ENCODE results near the gene WNT3A. TPM values are rescaled to one million over a fixed set of nuclear protein-coding genes. Genes with fewer than 3 reads are reported as not detected.
A peak's percentile ranks its signal among the peaks of the same experiment; 100 is the strongest.

Gene WNT3A
- total RNA-seq, 1 donor from 2014 or later: 6.0 TPM

DNA sequence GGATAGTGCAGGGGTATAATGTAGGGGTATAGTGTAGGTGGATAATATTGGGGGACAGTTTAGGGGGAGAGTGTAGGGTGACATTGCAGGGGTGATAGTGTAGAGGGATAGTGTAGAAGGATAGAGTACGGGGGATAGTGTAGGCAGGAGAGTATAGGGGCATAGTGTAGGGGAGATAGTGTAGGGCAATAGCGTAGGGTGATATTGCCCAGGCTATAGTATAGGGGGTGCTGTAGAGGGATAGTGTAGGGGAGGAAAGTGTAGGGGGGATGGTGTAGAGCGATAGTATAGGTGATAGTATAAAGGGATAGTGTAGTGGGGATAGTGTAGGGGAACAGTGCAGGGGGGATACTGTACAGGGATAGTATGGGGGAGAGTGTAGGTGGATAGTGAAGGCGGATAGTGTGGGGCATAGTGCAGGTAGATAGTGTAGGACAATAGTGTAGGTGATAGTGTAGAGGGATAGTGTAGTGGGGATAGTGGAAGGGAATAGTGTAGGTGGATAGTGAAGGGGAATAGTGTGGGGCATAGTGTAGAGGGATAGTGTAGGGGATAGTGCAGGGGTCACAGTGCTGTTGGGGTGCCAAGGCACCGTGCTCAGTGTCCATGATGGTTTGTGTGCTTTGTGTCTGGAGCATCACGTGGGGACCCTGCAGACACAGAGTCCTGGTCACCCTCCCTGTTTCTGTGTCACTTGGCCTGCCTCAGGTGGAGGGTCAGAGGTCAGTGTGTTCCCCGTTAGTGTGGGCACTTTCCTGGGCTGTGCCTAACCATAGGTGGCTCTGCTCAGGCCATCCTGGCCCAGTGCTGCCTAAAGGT lies 65.2 kb downstream of the WNT3A start:
- ATAC-seq (peak in 1 of 2 donors; percentile 5), DNase-seq (peak; percentile 41)
- Histone ChIP-seq H3K36me3 (no peaks in the 10 kb centered on the region), H3K4me1 (no peaks in the 10 kb centered on the region), H3K27ac (no peak overlapping the region), H3K4me3 (no peak overlapping the region), H3K27me3 (ENCODE audit: low read depth) (peaks cover 5% of the 10 kb centered on the region), H3K9me3 (no peaks in the 10 kb centered on the region)
- TF ChIP-seq, protein P1, sequence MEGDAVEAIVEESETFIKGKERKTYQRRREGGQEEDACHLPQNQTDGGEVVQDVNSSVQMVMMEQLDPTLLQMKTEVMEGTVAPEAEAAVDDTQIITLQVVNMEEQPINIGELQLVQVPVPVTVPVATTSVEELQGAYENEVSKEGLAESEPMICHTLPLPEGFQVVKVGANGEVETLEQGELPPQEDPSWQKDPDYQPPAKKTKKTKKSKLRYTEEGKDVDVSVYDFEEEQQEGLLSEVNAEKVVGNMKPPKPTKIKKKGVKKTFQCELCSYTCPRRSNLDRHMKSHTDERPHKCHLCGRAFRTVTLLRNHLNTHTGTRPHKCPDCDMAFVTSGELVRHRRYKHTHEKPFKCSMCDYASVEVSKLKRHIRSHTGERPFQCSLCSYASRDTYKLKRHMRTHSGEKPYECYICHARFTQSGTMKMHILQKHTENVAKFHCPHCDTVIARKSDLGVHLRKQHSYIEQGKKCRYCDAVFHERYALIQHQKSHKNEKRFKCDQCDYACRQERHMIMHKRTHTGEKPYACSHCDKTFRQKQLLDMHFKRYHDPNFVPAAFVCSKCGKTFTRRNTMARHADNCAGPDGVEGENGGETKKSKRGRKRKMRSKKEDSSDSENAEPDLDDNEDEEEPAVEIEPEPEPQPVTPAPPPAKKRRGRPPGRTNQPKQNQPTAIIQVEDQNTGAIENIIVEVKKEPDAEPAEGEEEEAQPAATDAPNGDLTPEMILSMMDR (IDR thresholded peaks at IDR 0.05): no peak
- intact Hi-C loops (cut with DNase I): no loop called here

DNA sequence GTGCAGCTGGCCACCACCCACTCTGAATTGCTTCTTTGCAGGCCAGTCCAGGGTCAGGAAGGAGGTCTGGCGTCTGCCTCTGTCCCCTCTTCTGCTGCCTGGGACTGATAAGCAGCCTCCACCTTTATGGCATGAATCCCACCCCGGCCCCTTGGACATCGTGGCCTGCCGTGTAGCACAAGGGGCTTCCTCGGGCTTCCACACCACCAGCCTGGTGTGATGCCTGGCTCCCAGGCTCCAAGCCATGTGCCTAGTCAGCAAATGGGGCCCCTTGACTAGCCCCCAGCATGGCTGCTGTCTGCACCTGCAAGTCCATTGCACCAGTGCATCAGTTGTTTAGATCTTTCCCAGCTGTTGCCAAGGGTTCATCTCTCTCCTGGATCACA lies 65.9 kb downstream of the WNT3A start:
- Histone ChIP-seq H3K4me1 (no peaks in the 10 kb centered on the region), H3K27me3 (ENCODE audit: low read depth) (no peaks in the 10 kb centered on the region), H3K9me3 (no peaks in the 10 kb centered on the region), H3K36me3 (no peaks in the 10 kb centered on the region), H3K27ac (no peak overlapping the region), H3K4me3 (no peak overlapping the region)
- ATAC-seq (no peak), DNase-seq (no peak)
- intact Hi-C loops (cut with DNase I): no loop called here
- TF ChIP-seq, protein P1 (IDR thresholded peaks at IDR 0.05): no peak

DNA sequence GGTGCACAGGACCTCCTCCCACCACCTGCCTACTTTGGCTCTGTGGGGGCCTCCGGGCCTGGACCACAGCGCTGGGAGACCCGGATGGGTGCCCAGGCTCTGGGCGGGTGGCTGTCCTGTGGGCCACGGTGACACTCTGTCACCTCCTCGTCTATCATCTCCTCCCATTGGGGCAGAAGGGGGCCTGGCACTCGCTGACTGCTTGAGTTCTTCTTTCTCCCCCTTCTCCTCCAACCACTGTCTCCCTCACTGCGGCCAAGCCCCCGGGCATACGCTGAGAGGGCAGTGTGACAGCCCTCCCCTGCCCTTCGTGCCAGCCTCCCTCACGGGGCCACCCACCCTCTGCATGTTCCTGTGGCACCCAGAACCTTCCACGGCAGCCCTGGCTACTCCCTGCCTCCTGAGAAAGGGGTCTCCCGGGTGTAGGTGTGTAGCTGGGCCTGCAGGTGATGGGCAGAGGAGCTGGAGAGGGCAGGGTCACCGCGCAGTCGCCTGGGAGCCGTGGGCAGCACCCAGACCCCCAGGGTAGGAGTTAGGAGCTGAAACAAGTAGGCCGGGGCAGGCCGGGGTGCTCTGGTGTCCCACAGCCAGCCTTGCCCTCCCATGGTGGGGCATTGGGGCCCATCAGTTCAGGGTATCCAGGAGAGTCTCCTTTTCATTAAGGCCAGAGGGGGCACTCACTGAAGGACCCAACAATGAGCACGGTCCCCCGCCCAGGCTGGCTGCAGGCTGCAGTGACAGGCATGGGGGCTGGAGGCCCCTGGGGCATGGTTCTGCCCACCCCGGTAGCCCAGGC lies 66.5 kb downstream of the WNT3A start:
- no peaks in the 10 kb centered on the region for H3K36me3 ChIP-seq
- no peak overlapping the region for H3K4me3 ChIP-seq
- H3K27me3 ChIP-seq (ENCODE audit: low read depth): no peaks in the 10 kb centered on the region
- intact Hi-C loops (cut with DNase I): no loop called here
- TF ChIP-seq, protein P1 (IDR thresholded peaks at IDR 0.05): no peak
- DNase-seq: peak; percentile 43
- no peaks in the 10 kb centered on the region for H3K9me3 ChIP-seq
- H3K27ac ChIP-seq: no peak overlapping the region
- peak in 1 of 2 donors; percentile 13 for ATAC-seq
- no peaks in the 10 kb centered on the region for H3K4me1 ChIP-seq

DNA sequence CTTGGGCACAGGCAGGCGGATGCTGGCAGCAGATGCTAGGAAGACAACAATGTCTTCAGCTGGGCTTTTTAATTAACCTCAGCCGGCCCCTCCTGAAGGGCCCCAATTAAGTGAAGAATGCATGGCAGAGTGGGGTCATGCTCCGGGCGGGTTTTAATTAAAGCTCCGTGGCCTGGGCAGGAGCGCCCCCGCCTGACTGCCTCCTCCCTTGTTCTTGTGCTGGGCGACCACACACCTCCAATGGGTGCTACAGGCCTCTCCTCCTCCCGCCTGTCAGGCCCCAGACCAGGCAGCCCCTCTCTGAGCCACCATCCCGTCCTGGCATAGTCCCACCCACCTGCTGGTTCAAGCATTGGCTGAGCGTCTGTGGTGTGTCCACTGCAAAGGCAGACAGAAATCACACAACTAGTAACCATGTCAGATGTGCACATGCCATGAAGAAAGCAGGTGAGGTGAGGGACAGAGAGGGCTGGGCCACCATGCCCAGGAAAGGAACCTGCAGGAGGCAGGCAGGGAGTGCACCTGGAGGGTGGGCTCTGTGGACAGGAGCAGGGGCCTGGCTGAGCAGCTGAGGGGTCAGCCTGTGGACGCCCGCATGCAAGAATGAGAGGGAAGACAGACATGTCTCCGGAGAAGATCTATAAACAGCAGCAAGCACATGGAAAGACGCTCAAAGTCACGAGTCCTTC lies 67.2 kb downstream of the WNT3A start:
- TF ChIP-seq, protein P1 (IDR thresholded peaks at IDR 0.05): peak; percentile 17
- Histone ChIP-seq H3K4me1 (no peaks in the 10 kb centered on the region), H3K36me3 (no peaks in the 10 kb centered on the region), H3K27ac (no peak overlapping the region), H3K9me3 (no peaks in the 10 kb centered on the region), H3K27me3 (ENCODE audit: low read depth) (no peaks in the 10 kb centered on the region), H3K4me3 (no peak overlapping the region)
- ATAC-seq (peak; percentile 11 to 69), DNase-seq (peak; percentile 52)
- intact Hi-C loops (cut with DNase I): no loop called here

DNA sequence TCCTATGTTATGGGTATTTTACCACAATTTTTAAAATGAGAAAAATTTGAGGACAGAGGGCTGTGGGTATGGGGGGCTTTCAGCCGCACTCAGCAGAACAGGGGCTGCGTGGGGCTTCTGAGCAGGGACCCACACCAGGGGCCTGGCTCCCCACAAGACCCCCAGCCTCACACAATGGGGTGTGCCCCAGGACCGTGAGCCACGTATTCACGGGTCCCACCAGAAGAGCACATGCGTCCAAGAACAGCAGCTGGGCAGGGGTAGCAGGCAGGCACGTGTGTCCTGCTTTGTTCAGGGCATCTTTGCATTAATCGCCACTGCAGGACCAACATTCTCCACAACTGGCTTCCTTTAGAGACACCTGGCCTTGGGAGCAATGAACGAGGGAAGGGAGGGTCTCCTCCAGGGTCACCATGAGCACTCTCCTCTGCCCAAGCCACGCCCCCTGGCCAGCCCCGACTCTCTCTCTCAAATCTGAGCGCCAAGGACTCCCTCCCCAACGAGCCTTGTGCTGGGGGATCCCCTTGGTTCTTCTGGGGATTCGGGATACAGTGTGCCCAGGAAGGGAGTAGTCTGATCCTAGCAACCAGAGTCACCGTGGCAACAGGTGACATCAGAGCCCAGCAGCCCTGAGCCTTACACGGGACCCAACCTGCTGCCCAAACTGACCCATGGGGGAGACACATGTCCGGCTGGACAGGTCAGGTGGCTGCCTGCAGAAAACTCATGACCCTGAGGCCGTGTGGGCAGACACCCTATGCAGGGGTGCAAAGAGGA lies 68.3 kb downstream of the WNT3A start:
- DNase-seq: peak; percentile 47
- Histone ChIP-seq H3K27ac (no peak overlapping the region), H3K36me3 (no peaks in the 10 kb centered on the region), H3K4me1 (no peaks in the 10 kb centered on the region), H3K27me3 (ENCODE audit: low read depth) (no peaks in the 10 kb centered on the region), H3K9me3 (no peaks in the 10 kb centered on the region), H3K4me3 (no peak overlapping the region)
- ATAC-seq: no peak
- TF ChIP-seq, protein P1 (IDR thresholded peaks at IDR 0.05): no peak
- intact Hi-C loops (cut with DNase I): no loop called here
